Measurements from ENCODE around the gene MADCAM1.

GRCh38 chr19:496112-496665, at the start of gene MADCAM1:
- TF ChIP-seq CTCF (IDR thresholded peaks at IDR 0.05; ENCODE audit: low read length) (no peak), EZH2 (optimal IDR thresholded peaks at IDR 0.05; ENCODE audit: low read depth, low read length) (no peak)
